IMR-90 (cell line): ENCODE measurements around the gene PCDHGB3. TPM values are rescaled to one million over a fixed set of nuclear protein-coding genes. Genes with fewer than 3 reads are reported as not detected.

Experiments
- ATAC-seq: fragments of 200-7000 bp; cut with Tn5 transposase; 2 replicates; pipeline ENCODE4 v1.9.1; 2020; ENCODE audit warnings: low read depth, mild to moderate bottlenecking, moderate library complexity
- BruUV-seq: library from RNA; stranded (reverse); fragments of 400-500 nt; replicated peaks from 2 replicates; lab custom pipeline; 2021; lab: Mats Ljungman, UMichigan
- CTCF ChIA-PET: fragments of 300-600 bp; formaldehyde crosslinking; extraction: SDS; loops from one replicate; lab custom pipeline; 2021; ENCODE audit warnings: antibody characterized with exemption; lab: Yijun Ruan, JAX
- POLR2A ChIA-PET: fragments of 300-600 bp; sonication (Branson Sonifier 250); formaldehyde crosslinking; loops from one replicate; lab custom pipeline; 2022; ENCODE audit warnings: antibody characterized with exemption; ENCODE audit not compliant: unreplicated experiment; lab: Charles Lee
- DNase-seq: peaks from one replicate; pipeline ENCODE4 v3.0.0; 2013
- H2AFZ ChIP-seq: replicated peaks from 2 replicates; pipeline ENCODE3; 2013; ENCODE audit warnings: low read length, mild to moderate bottlenecking; ENCODE audit not compliant: poor library complexity
- H2AK5ac ChIP-seq: 2 replicates; pipeline ENCODE4 v1.6.1; 2013; ENCODE audit warnings: low read depth, low read length, inconsistent platforms
- H2AK9ac ChIP-seq: replicated peaks from 2 replicates; pipeline ENCODE3; 2013; ENCODE audit warnings: mild to moderate bottlenecking, low read depth, low read length, moderate library complexity; ENCODE audit not compliant: poor library complexity
- H2BK120ac ChIP-seq: 2 replicates; pipeline ENCODE4 v1.6.1; 2013; ENCODE audit warnings: low read depth, low read length, inconsistent platforms
- H2BK15ac ChIP-seq: 3 replicates; pipeline ENCODE4 v1.6.1; 2013; ENCODE audit warnings: low read depth, low read length, inconsistent platforms
- H2BK20ac ChIP-seq: 2 replicates; pipeline ENCODE4 v1.6.1; 2013; ENCODE audit warnings: low read depth, mild to moderate bottlenecking, inconsistent platforms, low read length, moderate library complexity
- H2BK5ac ChIP-seq: 2 replicates; pipeline ENCODE4 v1.6.1; 2013; ENCODE audit warnings: mild to moderate bottlenecking, low read depth, low read length, inconsistent platforms; ENCODE audit not compliant: poor library complexity, severe bottlenecking
- H3K14ac ChIP-seq: replicated peaks from 2 replicates; pipeline ENCODE4 v1.6.1; 2013; ENCODE audit warnings: low read depth, low read length, inconsistent platforms
- H3K18ac ChIP-seq: 2 replicates; pipeline ENCODE4 v1.6.1; 2013; ENCODE audit warnings: low read depth, low read length, control low read depth
- H3K23ac ChIP-seq: 2 replicates; pipeline ENCODE4 v1.6.1; 2013; ENCODE audit warnings: low read depth, low read length, inconsistent platforms
- H3K27ac ChIP-seq: 2 replicates; pipeline ENCODE4 v1.5.1; 2013; ENCODE audit warnings: mild to moderate bottlenecking, control low read depth, low read length; ENCODE audit not compliant: insufficient read depth
- H3K27me3 ChIP-seq: 2 replicates; pipeline ENCODE4 v1.6.1; 2013; ENCODE audit warnings: low read length; ENCODE audit not compliant: control insufficient read depth, insufficient read depth
- H3K36me3 ChIP-seq: 2 replicates; pipeline ENCODE4 v1.6.1; 2013; ENCODE audit warnings: low read length, mixed read lengths; ENCODE audit not compliant: control insufficient read depth, insufficient read depth
- H3K4ac ChIP-seq: 2 replicates; pipeline ENCODE4 v1.6.1; 2013; ENCODE audit warnings: low read depth, low read length, inconsistent platforms
- H3K4me1 ChIP-seq: 2 replicates; pipeline ENCODE4 v1.6.1; 2013; ENCODE audit warnings: low read length, mixed read lengths; ENCODE audit not compliant: control insufficient read depth, insufficient read depth
- H3K4me2 ChIP-seq: 2 replicates; pipeline ENCODE4 v1.6.1; 2013; ENCODE audit warnings: low read depth, mild to moderate bottlenecking, control low read depth, low read length, moderate library complexity
- H3K4me3 ChIP-seq: 2 replicates; pipeline ENCODE4 v1.5.1; 2013; ENCODE audit warnings: low read depth, mild to moderate bottlenecking, control low read depth, low read length, moderate library complexity; ENCODE audit not compliant: insufficient read depth
- H3K56ac ChIP-seq: 2 replicates; pipeline ENCODE4 v1.6.1; 2013; ENCODE audit warnings: low read length, inconsistent platforms; ENCODE audit not compliant: insufficient read depth; ENCODE audit errors: extremely low read depth
- H3K79me1 ChIP-seq, 2 experiments: 2 replicates each; pipeline ENCODE4 v1.6.1; 2013; ENCODE audit warnings: low read length in 2 of 2, inconsistent platforms in 1 of 2, low read depth in 1 of 2
- H3K9ac ChIP-seq: 2 replicates; pipeline ENCODE4 v1.6.1; 2013; ENCODE audit warnings: low read depth, low read length, control low read depth
- H3K9me1 ChIP-seq: 2 replicates; pipeline ENCODE4 v1.6.1; 2013; ENCODE audit warnings: low read length, inconsistent platforms; ENCODE audit not compliant: insufficient read depth
- H3K9me3 ChIP-seq: 2 replicates; pipeline ENCODE4 v1.6.1; 2013; ENCODE audit warnings: low read length; ENCODE audit not compliant: control insufficient read depth, insufficient read depth
- H4K20me1 ChIP-seq: 2 replicates; pipeline ENCODE4 v1.6.1; 2013; ENCODE audit warnings: low read length, inconsistent platforms; ENCODE audit not compliant: insufficient read depth
- H4K5ac ChIP-seq: 2 replicates; pipeline ENCODE4 v1.6.1; 2013; ENCODE audit warnings: mild to moderate bottlenecking, low read depth, low read length, control low read depth
- H4K8ac ChIP-seq, 2 experiments: 2 replicates each; pipeline ENCODE4 v1.6.1; 2013; ENCODE audit warnings: low read depth in 2 of 2, low read length in 2 of 2, control low read depth in 1 of 2, inconsistent platforms in 1 of 2
- H4K91ac ChIP-seq: 2 replicates; pipeline ENCODE4 v1.6.1; 2013; ENCODE audit warnings: low read depth, low read length, inconsistent platforms; ENCODE audit not compliant: insufficient read depth
- BHLHE40 ChIP-seq: fragments of 150-350 bp; IDR thresholded peaks from 2 replicates; pipeline ENCODE4 v1.6.1; 2016; ENCODE audit warnings: mild to moderate bottlenecking, low read depth, low read length
- ELK1 ChIP-seq: fragments of 150-350 bp; IDR thresholded peaks from 2 replicates; pipeline ENCODE4 v1.6.1; 2016; ENCODE audit warnings: low read depth, mild to moderate bottlenecking, low read length, moderate library complexity, borderline replicate concordance
- POLR2A ChIP-seq: IDR thresholded peaks from 2 replicates; pipeline ENCODE4 v1.6.1; 2012; ENCODE audit warnings: mild to moderate bottlenecking, low read depth, low read length
- RFX5 ChIP-seq: IDR thresholded peaks from 2 replicates; pipeline ENCODE4 v1.8.0; 2012; ENCODE audit warnings: low read depth, mild to moderate bottlenecking, low read length, moderate library complexity
- WGBS, 2 experiments: methylation state at CpG; one replicate each; pipeline versions ENCODE4 v1.1.5 to v1.1.7; 2013; ENCODE audit warnings: missing lambda C conversion rate in 2 of 2; ENCODE audit not compliant: insufficient read length in 1 of 2; ENCODE audit errors: extremely low coverage in 2 of 2; 5-methylcytosine and 5-hydroxymethylcytosine counted together
- dilution Hi-C: fragments of 300-500 bp; cut with HindIII; formaldehyde crosslinking; loops from one replicate; pipeline ENCODE4 v1.14.3; 2018; ENCODE audit warnings: low sequenced_read_pairs; ENCODE audit not compliant: unreplicated experiment
- in situ Hi-C: fragments of 300-500 bp; cut with MboI; formaldehyde crosslinking; loops from 3 replicates; pipeline ENCODE4 v1.14.3; 2019; ENCODE audit warnings: low sequenced_read_pairs, inconsistent platforms, mixed read lengths
- intact Hi-C: fragments of 100-400 bp; cut with micrococcal nuclease; formaldehyde crosslinking; loops from 2 replicates; pipeline ENCODE4 v1.10.0; 2022
- polyA plus RNA-seq, 3 experiments: library from polyadenylated mRNA; depleted of rRNA; stranded (reverse); fragments of >200 nt; gene quantifications; 2 replicates each; pipeline ENCODE4 v1.2.3, GENCODE V29; 2012; ENCODE audit warnings: low replicate concordance in 1 of 3
- total RNA-seq: library from RNA; depleted of rRNA; stranded (reverse); fragments of >200 nt; gene quantifications from 2 replicates; pipeline ENCODE4 v1.2.3, GENCODE V29; 2012

Gene PCDHGB3
- total and polyA plus RNA-seq, 2 of the 4 experiments (the other 2 are of a cell fraction): 3.4 to 5.9 TPM

GRCh38 chr5:141399555-141400258 lies 29.7 kb downstream of the PCDHGB3 start:
- no peak overlapping the region for H3K18ac ChIP-seq
- no peak overlapping the region for H4K8ac ChIP-seq
- peak overlapping the region; percentile 26 for H2AK9ac ChIP-seq
- H3K36me3 ChIP-seq: peaks cover 18% of the 10 kb centered on the region
- 40% methylated on average over 39 of the region's 61 CpGs; no CpG with 5 or more reads in 1 of the 2 experiments for WGBS, 2 experiments
- H2BK120ac ChIP-seq: no peak overlapping the region
- H4K91ac ChIP-seq: no peak overlapping the region
- no peak overlapping the region for H2BK20ac ChIP-seq
- no peak overlapping the region for H3K14ac ChIP-seq
- no peak overlapping the region for H3K23ac ChIP-seq
- TF ChIP-seq RFX5 (no peak), BHLHE40 (no peak), POLR2A (no peak), ELK1 (no peak)
- H2BK5ac ChIP-seq: no peak overlapping the region
- H3K4me1 ChIP-seq: no peaks in the 10 kb centered on the region
- ATAC-seq (no peak), DNase-seq (no peak)
- peak overlapping the region; percentile 58 for H2AFZ ChIP-seq
- H3K27ac ChIP-seq: no peak overlapping the region
- H3K4ac ChIP-seq: no peak overlapping the region
- intact Hi-C loops: no loop called here
- in situ Hi-C loops: no loop called here
- ChIA-PET CTCF (no interaction called here), POLR2A (no interaction called here)
- BruUV-seq: no TSS peak
- no peaks in the 10 kb centered on the region for H3K9me1 ChIP-seq
- no peak overlapping the region for H2BK15ac ChIP-seq
- H4K20me1 ChIP-seq: no peaks in the 10 kb centered on the region
- H3K4me3 ChIP-seq: peak overlapping the region; percentile 13; the same call in 1 of the 2 replicates
- H4K5ac ChIP-seq: no peak overlapping the region
- no peak overlapping the region for H3K56ac ChIP-seq
- no peak overlapping the region for H2AK5ac ChIP-seq
- dilution Hi-C loops: no loop called here
- no peak overlapping the region for H3K9ac ChIP-seq
- peak overlapping the region; percentile 42; the same call in 1 of the 2 replicates for H3K4me2 ChIP-seq
- peaks cover 46% of the 10 kb centered on the region for H3K9me3 ChIP-seq
- H3K27me3 ChIP-seq: no peaks in the 10 kb centered on the region
- peaks cover 13 to 22% of the 10 kb centered on the region in 2 experiments for H3K79me1 ChIP-seq
